SK-N-DZ (cell line): ENCODE results near the gene RRH.

Experiments used
- DNase-seq: peaks from one replicate; pipeline ENCODE4 v3.0.0-alpha.2; 2015; ENCODE audit warnings: low spot score

The RRH gene

GRCh38 chr4:109887071-109887470 lies 59.3 kb downstream of the RRH start:
- no peak for DNase-seq

- DNase-seq: no peak
Observed at GRCh38 chr4:109890076-109890475, 62.3 kb downstream of the RRH start.
